ENCODE results near the gene BRI3BP. TPM values are rescaled to one million over a fixed set of nuclear protein-coding genes. Genes with fewer than 3 reads are reported as not detected.

BRI3BP gene
- total and polyA plus RNA-seq, 7 donors = 1.3 to 22.1 (median 2.9) TPM

DNA sequence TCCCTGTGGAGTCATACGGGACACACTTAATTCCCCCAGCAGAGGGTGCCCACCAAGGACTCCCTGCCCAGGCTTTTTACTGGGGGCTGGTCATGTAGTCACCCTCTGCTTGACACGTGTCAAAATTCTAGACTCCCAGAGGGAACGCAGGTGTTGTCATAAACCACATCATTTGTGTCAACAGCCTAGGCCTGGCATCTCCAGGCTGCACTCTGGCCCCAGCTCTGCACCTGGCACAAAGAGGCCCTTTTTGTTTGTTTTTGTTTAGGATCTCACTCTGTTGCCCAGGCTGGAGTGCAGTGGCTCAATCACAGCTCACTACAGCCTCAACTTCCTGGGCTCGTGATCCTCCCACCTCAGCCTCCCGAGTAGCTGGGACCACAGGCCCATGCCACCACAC lies 21.1 kb downstream of the BRI3BP start:
- Histone ChIP-seq H3K4me1 (no peaks in the 10 kb centered on the region), H3K27me3 (no peaks in the 10 kb centered on the region), H3K4me3 (no peak overlapping the region), H3K36me3 (peaks cover 0 to 4% (median 0%) of the 10 kb centered on the region in 4 donors), H3K9me3 (no peaks in the 10 kb centered on the region), H3K27ac (no peak overlapping the region)
- no peak for DNase-seq
- intact Hi-C loops (cut with DNase I) = no loop called here
- TF ChIP-seq POLR2A (IDR thresholded peaks at IDR 0.05) (no peak), EP300 (IDR thresholded peaks at IDR 0.05) (no peak), POLR2AphosphoS5 (IDR thresholded peaks at IDR 0.05) (no peak)
- TF ChIP-seq, protein P1, sequence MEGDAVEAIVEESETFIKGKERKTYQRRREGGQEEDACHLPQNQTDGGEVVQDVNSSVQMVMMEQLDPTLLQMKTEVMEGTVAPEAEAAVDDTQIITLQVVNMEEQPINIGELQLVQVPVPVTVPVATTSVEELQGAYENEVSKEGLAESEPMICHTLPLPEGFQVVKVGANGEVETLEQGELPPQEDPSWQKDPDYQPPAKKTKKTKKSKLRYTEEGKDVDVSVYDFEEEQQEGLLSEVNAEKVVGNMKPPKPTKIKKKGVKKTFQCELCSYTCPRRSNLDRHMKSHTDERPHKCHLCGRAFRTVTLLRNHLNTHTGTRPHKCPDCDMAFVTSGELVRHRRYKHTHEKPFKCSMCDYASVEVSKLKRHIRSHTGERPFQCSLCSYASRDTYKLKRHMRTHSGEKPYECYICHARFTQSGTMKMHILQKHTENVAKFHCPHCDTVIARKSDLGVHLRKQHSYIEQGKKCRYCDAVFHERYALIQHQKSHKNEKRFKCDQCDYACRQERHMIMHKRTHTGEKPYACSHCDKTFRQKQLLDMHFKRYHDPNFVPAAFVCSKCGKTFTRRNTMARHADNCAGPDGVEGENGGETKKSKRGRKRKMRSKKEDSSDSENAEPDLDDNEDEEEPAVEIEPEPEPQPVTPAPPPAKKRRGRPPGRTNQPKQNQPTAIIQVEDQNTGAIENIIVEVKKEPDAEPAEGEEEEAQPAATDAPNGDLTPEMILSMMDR (IDR thresholded peaks at IDR 0.05) = no peak
- WGBS, 2 donors = 80 to 91% methylated on average over 5 of the region's 5 CpGs

DNA sequence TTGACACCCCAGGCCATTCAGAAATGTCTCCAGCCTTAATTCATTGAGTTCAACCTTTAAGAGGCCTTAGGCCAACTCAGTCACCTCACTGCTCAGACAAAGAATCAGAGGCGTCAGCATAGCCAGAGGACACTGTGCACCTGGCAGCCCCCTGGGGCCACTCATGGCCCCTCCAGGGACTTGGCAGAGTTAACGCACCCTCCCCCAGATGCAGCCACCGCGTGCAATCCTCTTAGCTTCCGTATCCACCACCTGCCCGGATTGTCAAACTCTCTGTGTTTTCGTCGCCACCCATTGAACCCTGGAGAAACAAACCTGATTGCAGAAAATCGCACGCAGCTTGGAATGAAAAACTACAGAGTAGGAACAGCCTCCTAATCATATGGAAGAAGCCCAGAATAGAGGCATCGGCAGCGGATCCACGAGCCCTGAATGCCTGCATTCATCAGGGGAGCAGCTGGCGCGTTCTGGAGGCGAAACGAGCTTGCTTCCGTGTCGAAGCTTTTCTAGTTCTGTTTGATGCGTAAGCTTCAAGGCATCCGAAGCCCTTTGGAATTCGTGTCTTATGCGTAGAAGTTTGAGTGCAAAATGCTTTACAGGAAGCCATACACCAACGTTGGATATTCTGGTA lies 22.4 kb downstream of the BRI3BP start:
- H3K27ac ChIP-seq = no peak overlapping the region

DNA sequence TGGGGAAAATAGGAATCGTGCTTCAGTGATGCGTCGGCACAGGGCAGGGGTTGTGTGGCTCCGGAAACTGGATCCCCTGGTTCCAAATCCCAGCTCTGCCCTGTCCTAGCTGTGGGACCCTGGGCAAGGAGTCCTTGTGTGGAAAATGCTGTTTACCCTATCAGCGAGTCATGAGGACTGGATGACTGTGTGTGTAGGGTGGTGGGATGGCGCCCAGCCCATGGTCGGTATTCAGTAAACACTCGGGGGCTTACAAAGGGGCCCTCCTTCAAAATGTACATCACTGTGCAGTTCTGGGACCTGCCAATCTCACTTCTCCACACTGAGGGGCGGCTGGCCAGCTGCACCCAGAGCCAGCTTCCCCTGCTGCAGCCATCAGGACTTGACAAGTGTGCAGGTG lies 24.4 kb downstream of the BRI3BP start:
- Histone ChIP-seq H3K9me3 (no peaks in the 10 kb centered on the region), H3K4me1 (no peaks in the 10 kb centered on the region), H3K36me3 (peaks cover 0 to 4% (median 0%) of the 10 kb centered on the region in 4 donors), H3K27ac (no peak overlapping the region), H3K4me3 (no peak overlapping the region), H3K27me3 (no peaks in the 10 kb centered on the region)
- WGBS, 2 donors = 94 to 97% methylated on average over 9 of the region's 9 CpGs
- intact Hi-C loops (cut with DNase I) = no loop called here
- no peak for DNase-seq
- no peak for TF ChIP-seq POLR2AphosphoS5 (IDR thresholded peaks at IDR 0.05)
- TF ChIP-seq EP300 (IDR thresholded peaks at IDR 0.05) = no peak
- no peak for TF ChIP-seq POLR2A (IDR thresholded peaks at IDR 0.05)
- TF ChIP-seq, protein P1 (IDR thresholded peaks at IDR 0.05) = no peak

More for the DNA sequence above, 22.4 kb downstream of the BRI3BP start:
- WGBS, 2 donors = 94% methylated on average over 24 of the region's 24 CpGs
- no peak for DNase-seq
- H3K27me3 ChIP-seq = no peaks in the 10 kb centered on the region
- peaks cover 0 to 4% (median 0%) of the 10 kb centered on the region in 4 donors for H3K36me3 ChIP-seq
- no peak overlapping the region for H3K4me3 ChIP-seq
- intact Hi-C loops (cut with DNase I) = no loop called here
- TF ChIP-seq POLR2AphosphoS5 (IDR thresholded peaks at IDR 0.05) (no peak), EP300 (IDR thresholded peaks at IDR 0.05) (no peak), POLR2A (IDR thresholded peaks at IDR 0.05) (no peak)
- TF ChIP-seq, protein P1 (IDR thresholded peaks at IDR 0.05) = no peak
- no peaks in the 10 kb centered on the region for H3K9me3 ChIP-seq
- no peaks in the 10 kb centered on the region for H3K4me1 ChIP-seq

DNA sequence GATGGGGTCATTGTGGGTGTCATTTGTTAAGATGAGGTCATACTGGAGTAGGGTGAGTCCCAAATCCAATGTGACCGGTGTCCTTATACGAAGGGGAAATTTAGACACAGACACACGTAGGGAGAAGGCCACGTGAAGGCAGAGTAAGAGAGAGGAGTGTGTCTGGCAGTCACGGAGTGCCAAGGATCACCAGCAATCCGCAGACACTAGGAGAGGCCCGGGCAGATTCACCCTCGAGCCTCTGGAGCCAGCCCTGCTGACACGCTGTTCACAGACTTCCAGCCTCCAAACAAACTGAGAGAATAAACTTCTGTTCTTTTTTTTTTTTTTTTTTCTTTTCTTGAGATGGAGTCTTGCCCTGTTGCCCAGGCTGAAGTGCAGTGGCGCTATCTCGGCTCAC lies 24.9 kb downstream of the BRI3BP start:
- no peaks in the 10 kb centered on the region for H3K27me3 ChIP-seq
- peaks cover 0 to 4% (median 0%) of the 10 kb centered on the region in 4 donors for H3K36me3 ChIP-seq
- no peak overlapping the region for H3K27ac ChIP-seq
- no peak overlapping the region for H3K4me3 ChIP-seq
- no peak for DNase-seq
- H3K9me3 ChIP-seq = no peaks in the 10 kb centered on the region
- TF ChIP-seq POLR2AphosphoS5 (IDR thresholded peaks at IDR 0.05) (no peak), POLR2A (IDR thresholded peaks at IDR 0.05) (no peak), EP300 (IDR thresholded peaks at IDR 0.05) (no peak)
- TF ChIP-seq, protein P1 (IDR thresholded peaks at IDR 0.05) = no peak
- 94 to 95% methylated on average over 11 of the region's 11 CpGs for WGBS, 2 donors
- intact Hi-C loops (cut with DNase I) = no loop called here
- no peaks in the 10 kb centered on the region for H3K4me1 ChIP-seq

- TF ChIP-seq EP300 (IDR thresholded peaks at IDR 0.05) (no peak), POLR2A (IDR thresholded peaks at IDR 0.05) (no peak), POLR2AphosphoS5 (IDR thresholded peaks at IDR 0.05) (no peak)
- TF ChIP-seq, protein P1 (IDR thresholded peaks at IDR 0.05) = no peak
- WGBS, 2 donors = 96 to 97% methylated on average over 9 of the region's 9 CpGs
- Histone ChIP-seq H3K36me3 (peaks cover 0 to 3% (median 0%) of the 10 kb centered on the region in 4 donors), H3K4me1 (no peaks in the 10 kb centered on the region), H3K9me3 (no peaks in the 10 kb centered on the region), H3K4me3 (no peak overlapping the region), H3K27me3 (no peaks in the 10 kb centered on the region), H3K27ac (no peak overlapping the region)
- intact Hi-C loops (cut with DNase I) = no loop called here
- DNase-seq = no peak
Observed at GRCh38 chr12:125021096-125021495, 27.7 kb downstream of the BRI3BP start.

Data from sigmoid colon (tissue), 7 donors.